ENCODE measurements around the gene SIRT7. TPM values are rescaled to one million over a fixed set of nuclear protein-coding genes. Genes with fewer than 3 reads are reported as not detected.
A peak's percentile ranks its signal among the peaks of the same experiment; 100 is the strongest.

SIRT7 gene
- total RNA-seq, 4 donors from 2014 or later, result 14.3 to 24.1 (median 18.3) TPM

DNA sequence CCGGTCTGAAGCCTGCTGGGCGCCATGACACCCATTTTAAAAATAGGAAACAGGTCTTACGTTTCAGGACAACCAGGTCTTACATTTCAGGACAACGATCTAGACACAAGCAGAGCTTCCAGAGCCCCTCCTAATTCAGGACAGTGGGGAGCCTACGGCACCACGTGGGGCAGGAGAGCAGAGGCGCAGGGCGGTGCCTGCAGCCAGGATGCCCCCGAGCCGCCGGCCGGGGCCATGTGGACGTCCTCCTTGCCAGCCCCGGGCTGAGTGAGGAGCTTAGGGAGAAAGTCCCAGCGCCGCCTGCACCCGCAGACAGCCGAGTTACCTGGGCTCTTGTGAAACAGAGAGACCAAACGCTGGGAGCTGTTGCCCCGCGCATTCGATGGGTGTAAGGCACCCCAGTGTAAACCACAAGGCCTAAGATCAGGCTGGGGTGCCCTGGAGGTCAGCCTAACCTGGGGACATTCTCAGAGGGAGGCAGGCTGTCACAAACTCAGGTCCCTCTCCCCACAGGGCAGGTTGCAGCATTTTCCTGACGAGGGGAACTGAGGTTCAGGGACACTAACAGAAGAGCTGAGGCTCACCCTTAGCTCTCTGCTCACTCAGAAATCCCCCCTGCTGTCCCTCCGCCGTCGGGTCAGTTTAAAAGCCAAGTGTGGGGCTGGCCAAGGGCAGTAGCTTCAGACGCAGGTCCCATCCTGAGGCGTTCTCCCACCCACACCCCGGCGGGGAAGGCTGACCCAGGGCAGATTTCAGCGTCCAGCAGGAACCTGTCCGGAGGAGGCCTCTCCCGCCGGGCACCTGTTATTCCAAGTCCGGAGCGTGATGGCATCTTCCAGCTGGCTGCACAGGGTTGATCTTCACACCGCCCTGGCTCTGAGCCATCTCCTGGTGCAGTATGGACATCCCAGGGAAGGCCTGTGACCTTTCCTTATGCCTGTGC is 44.8 kb upstream of the SIRT7 start:
- 54 to 61% methylated on average over 5 to 10 of the region's 37 CpGs for WGBS, 2 donors (ENCODE audit: low coverage in 1 of 2)
- Histone ChIP-seq H3K4me3 (no peak overlapping the region), H3K36me3 (no peaks in the 10 kb centered on the region), H3K9me3 (no peaks in the 10 kb centered on the region), H3K4me1 (peaks cover 0 to 46% (median 14%) of the 10 kb centered on the region in 3 donors), H3K27me3 (peaks cover 92% of the 10 kb centered on the region), H3K27ac (no peak overlapping the region)
- TF ChIP-seq POLR2AphosphoS5 (IDR thresholded peaks at IDR 0.05), result no peak
- TF ChIP-seq POLR2A (IDR thresholded peaks at IDR 0.05), result no peak
- TF ChIP-seq EP300 (IDR thresholded peaks at IDR 0.05), result no peak
- TF ChIP-seq, protein P1, sequence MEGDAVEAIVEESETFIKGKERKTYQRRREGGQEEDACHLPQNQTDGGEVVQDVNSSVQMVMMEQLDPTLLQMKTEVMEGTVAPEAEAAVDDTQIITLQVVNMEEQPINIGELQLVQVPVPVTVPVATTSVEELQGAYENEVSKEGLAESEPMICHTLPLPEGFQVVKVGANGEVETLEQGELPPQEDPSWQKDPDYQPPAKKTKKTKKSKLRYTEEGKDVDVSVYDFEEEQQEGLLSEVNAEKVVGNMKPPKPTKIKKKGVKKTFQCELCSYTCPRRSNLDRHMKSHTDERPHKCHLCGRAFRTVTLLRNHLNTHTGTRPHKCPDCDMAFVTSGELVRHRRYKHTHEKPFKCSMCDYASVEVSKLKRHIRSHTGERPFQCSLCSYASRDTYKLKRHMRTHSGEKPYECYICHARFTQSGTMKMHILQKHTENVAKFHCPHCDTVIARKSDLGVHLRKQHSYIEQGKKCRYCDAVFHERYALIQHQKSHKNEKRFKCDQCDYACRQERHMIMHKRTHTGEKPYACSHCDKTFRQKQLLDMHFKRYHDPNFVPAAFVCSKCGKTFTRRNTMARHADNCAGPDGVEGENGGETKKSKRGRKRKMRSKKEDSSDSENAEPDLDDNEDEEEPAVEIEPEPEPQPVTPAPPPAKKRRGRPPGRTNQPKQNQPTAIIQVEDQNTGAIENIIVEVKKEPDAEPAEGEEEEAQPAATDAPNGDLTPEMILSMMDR (IDR thresholded peaks at IDR 0.05), result no peak
- ATAC-seq, result no peak

DNA sequence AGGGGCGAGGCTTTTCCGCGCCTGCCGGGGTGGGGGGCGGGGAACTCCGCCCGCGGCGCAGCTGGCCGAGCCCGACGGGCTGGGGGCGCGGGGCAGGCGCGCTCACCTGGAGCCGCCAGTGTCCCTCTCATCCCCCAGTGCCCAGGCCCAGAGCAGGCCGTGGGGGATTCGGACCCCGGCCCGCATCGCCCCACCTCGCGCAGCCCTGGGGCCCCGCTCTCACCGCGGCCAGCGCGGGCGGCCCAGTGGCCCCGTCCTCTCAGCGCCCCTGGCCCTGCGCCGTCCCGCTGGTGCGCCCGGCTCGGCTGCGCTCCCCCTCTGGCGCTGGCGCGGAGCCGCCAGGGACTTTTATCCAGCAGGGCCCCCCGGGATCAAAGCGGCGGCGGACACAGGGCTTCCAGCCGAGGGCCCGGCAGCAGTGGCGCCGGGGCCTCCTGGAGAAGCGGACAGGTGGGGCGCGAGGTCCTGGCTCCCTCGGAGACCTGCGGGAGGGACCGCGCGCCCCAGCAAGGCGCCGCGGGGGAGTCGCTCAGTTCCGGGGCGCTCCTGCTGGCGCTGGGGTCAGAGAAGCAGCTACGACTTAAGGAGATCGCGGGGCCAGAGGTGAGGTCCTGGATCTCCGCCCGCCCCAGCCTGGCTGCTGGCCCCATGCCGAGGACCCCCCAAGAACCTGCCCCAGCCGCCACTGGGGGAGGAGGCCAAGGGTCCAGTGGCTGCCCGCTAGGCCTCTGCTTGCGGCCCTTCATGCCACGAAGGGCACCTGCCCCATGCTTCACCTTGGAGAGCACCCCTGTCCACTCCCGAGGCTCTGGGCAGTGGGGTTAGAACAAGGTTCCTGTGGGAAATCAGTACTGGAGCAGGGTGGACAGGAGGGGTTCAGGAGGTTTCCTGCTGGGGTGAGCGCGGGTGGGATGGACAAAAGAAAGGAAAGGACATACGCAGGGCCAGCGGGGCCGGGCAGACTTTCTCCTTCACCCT is 43.8 kb upstream of the SIRT7 start:
- Histone ChIP-seq H3K27me3 (peaks cover 93% of the 10 kb centered on the region), H3K9me3 (no peaks in the 10 kb centered on the region), H3K4me3 (peak overlapping the region in 1 of 2 donors; percentile 49), H3K27ac (no peak overlapping the region), H3K36me3 (no peaks in the 10 kb centered on the region), H3K4me1 (peaks cover 0 to 37% (median 9%) of the 10 kb centered on the region in 3 donors)
- no peak for ATAC-seq
- 68% methylated on average over 3 of the region's 82 CpGs; no CpG with 5 or more reads in 1 of the 2 donors for WGBS, 2 donors (ENCODE audit: low coverage in 1 of 2)
- TF ChIP-seq POLR2AphosphoS5 (IDR thresholded peaks at IDR 0.05) (no peak), EP300 (IDR thresholded peaks at IDR 0.05) (no peak)
- TF ChIP-seq, protein P1 (IDR thresholded peaks at IDR 0.05), result no peak

DNA sequence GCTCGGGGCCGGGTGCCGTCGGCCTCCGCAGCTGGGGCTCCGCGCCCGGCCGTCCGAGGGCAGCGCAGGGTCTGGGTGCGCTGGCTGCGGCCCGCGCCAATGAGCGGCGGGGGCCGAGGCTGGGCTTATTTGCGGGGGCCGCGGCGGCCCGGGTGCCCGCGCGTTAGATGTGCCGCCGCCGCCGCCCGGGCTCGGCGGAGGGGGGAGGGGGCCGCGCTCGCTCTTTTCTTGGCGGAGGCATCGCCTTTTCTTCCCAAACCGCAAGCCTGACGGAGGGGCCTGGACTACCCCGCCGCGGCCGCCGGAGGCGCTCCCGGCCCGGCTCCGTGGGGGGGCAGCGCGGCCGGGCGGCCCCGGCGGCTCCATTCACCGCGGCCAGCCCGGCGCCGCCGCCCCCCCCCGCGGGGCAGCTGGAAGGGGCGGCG is 43.1 kb upstream of the SIRT7 start, which contains the start of gene NOTUM:
Gene NOTUM, minus strand, starts transcription at position 101 of the 425 bp plus-strand sequence. CDS start 278 bp downstream, outside the sequence.
- Histone ChIP-seq H3K9me3 (no peaks in the 10 kb centered on the region), H3K36me3 (no peaks in the 10 kb centered on the region), H3K4me3 (peak within 1 kb of the TSS; percentile 18 to 49), H3K27me3 (peaks cover 94% of the 10 kb centered on the region), H3K27ac (no peak within 1 kb of the TSS), H3K4me1 (peaks cover 0 to 32% (median 9%) of the 10 kb centered on the region in 3 donors)
- WGBS, 2 donors (ENCODE audit: low coverage in 1 of 2), result no CpG with 5 or more reads among the region's 65 CpGs
- no peak for TF ChIP-seq POLR2A (IDR thresholded peaks at IDR 0.05)
- TF ChIP-seq, protein P1 (IDR thresholded peaks at IDR 0.05), result peak in 1 of 4 experiments; percentile 48
- no peak for ATAC-seq

DNA sequence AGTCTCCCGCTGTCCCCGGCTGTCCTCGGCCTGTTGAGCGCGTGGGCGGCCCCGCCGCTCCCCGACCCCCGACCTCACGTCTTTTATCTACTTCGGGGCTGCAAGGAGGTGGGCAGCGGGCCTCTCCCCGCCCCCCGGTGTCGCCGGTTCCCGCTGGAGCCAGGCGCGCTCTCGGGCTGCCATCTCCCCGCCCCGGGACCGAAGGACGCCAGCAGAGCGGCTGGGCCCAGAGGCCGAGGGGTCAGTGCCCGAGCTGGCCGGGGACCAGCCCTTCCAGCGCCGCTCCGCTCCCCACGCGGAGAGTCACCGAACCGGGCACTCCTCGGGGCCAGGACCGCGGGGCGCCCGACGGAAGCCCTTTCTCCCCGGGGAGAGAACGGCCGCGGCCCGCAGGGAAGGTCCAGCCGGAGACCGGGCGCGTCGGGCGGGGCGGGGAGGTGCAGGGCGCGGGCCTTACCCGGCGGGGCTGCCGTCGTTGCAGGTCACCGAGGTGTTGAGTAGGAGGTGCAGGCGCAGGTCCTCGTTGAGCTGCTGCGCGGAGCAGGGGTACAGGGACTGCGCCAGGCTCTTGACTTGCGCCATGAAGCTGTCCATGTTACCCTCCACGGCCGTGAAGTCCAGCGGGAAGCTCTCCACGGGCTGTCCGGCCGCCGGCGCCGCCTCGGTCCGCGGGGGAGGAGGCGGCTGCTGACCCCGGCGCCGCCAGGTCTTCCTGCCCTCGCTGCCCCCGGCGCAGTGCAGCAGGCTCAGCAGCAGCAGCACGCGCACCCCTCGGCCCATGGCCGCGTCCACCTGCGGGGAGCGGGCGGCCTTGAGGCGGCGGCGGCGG is 42.4 kb upstream of the SIRT7 start:
- no peaks in the 10 kb centered on the region for H3K36me3 ChIP-seq
- no peak for ATAC-seq
- peaks cover 94% of the 10 kb centered on the region for H3K27me3 ChIP-seq
- H3K27ac ChIP-seq, result no peak overlapping the region
- peaks cover 0 to 32% (median 9%) of the 10 kb centered on the region in 3 donors for H3K4me1 ChIP-seq
- H3K9me3 ChIP-seq, result no peaks in the 10 kb centered on the region
- H3K4me3 ChIP-seq, result peak overlapping the region; percentile 18 to 49
- TF ChIP-seq, protein P1 (IDR thresholded peaks at IDR 0.05), result no peak
- TF ChIP-seq POLR2AphosphoS5 (IDR thresholded peaks at IDR 0.05) (no peak), EP300 (IDR thresholded peaks at IDR 0.05) (no peak), POLR2A (IDR thresholded peaks at IDR 0.05) (no peak)
- WGBS, 2 donors (ENCODE audit: low coverage in 1 of 2), result no CpG with 5 or more reads among the region's 98 CpGs

Data from gastroesophageal sphincter (tissue), 4 donors.